ENCODE data around the gene ASPM.

ASPM gene

DNA sequence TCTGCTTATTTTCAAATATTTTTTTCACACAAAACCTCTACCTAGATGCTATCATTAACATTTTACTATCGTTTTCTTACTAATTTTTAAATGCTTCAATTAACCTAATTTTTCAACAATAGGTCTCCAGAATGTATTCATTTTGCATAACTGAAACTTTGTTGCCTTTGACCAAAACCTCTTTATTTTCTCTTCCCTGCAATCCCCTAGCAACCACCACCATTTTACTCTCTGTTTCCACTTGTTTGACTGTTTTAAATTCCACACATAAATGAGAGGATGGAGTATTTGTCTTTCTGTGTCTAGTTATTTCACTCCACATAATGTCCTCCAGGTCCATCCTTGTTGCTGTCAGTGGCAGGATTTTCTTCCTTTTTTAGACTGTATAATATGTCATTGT lies 69.9 kb downstream of the ASPM start:
- Histone ChIP-seq H3K27ac (ENCODE audit: low read depth, low read length) (no peak overlapping the region), H3K9me3 (ENCODE audit: insufficient read depth, low read depth, low read length) (peaks cover 16% of the 10 kb centered on the region), H3K27me3 (ENCODE audit: insufficient read depth, low read length) (no peaks in the 10 kb centered on the region), H3K4me1 (ENCODE audit: insufficient read depth, low read length) (no peaks in the 10 kb centered on the region), H3K4me3 (ENCODE audit: low read length) (no peak overlapping the region), H3K36me3 (ENCODE audit: insufficient read depth, low read length) (peaks cover 6% of the 10 kb centered on the region), H3K9ac (ENCODE audit: low read depth, low read length) (no peak overlapping the region)
- 89% methylated on average over 1 of the region's 1 CpG for WGBS

DNA sequence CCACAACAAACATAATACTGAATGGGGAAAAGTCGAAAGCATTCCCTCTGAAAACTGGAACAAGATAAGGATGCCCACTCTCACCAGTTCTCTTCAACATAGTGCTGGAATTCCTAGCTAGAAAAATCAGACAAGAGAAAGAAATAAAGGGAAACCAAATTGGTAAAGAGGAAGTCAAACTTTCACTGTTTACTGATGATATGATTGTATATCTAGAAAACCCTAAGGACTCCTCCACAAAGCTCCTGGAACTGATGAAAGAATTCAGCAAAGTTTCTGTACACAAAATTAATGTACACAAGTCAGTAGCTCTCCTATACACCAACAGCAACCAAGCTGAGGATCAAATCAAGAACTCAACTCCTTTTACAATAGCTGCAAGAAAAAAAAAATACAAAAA lies 72.5 kb downstream of the ASPM start:
- WGBS, result 93% methylated on average over 1 of the region's 1 CpG
- H3K36me3 ChIP-seq (ENCODE audit: insufficient read depth, low read length), result no peaks in the 10 kb centered on the region
- no peaks in the 10 kb centered on the region for H3K27me3 ChIP-seq (ENCODE audit: insufficient read depth, low read length)
- H3K9ac ChIP-seq (ENCODE audit: low read depth, low read length), result no peak overlapping the region
- H3K9me3 ChIP-seq (ENCODE audit: insufficient read depth, low read depth, low read length), result no peaks in the 10 kb centered on the region
- no peak overlapping the region for H3K4me3 ChIP-seq (ENCODE audit: low read length)
- no peak overlapping the region for H3K27ac ChIP-seq (ENCODE audit: low read depth, low read length)
- H3K4me1 ChIP-seq (ENCODE audit: insufficient read depth, low read length), result no peaks in the 10 kb centered on the region

DNA sequence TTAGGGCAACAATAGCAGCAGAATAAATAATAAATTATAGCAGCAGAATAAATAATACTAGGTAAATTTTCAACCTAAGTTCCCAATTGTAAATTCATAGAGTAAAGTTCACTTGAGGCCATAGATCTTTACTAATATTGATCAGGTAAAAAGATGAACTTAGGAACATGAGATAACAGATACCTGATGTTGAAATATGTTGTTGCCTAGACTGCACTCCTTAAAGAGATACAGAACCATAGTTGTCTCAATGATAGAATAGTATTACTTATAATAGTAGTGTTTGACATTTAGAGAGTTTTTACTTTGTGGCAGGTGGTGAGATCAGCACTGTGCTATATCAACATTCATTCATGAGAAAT lies 79.0 kb downstream of the ASPM start:
- H3K36me3 ChIP-seq (ENCODE audit: insufficient read depth, low read length), result no peaks in the 10 kb centered on the region
- no peak overlapping the region for H3K4me3 ChIP-seq (ENCODE audit: low read length)
- H3K4me1 ChIP-seq (ENCODE audit: insufficient read depth, low read length), result no peaks in the 10 kb centered on the region
- H3K9ac ChIP-seq (ENCODE audit: low read depth, low read length), result no peak overlapping the region
- H3K27ac ChIP-seq (ENCODE audit: low read depth, low read length), result no peak overlapping the region
- H3K27me3 ChIP-seq (ENCODE audit: insufficient read depth, low read length), result no peaks in the 10 kb centered on the region
- H3K9me3 ChIP-seq (ENCODE audit: insufficient read depth, low read depth, low read length), result no peaks in the 10 kb centered on the region

DNA sequence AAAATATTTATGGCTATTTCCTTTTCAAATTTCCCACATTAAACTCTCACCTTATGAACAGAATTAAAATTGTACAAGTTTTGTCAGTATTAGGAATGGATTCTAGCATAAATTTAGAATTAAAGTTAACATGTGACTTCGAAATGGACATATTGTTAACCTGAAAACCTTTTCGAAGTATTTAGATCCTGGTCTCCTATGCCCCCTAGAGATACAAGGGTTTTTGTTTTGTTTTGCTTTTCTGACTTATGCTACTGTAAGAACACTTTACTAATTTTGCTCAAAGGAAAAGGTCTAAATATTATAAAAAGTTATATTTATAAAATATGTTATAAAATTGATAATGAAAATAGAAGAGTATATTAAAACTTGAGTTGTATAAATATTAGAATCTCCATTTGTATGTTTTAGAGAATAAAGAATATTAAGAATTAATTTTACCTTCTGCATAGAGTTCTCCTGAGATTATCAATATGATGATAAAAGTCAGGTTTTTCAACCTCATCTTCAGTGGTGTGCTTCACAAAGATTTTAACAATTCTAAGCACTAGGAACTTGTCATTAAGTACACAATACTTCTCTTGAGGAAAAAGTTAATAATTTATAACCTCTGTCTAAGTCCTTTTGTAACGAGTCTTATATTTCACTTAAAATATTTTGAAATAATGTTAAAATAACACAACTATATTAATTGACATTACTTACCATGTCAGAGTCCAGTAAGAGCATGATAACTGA lies 79.6 kb downstream of the ASPM start, which contains the start of gene F13B:
F13B (minus strand) TSS at position 542 of the 738 bp plus-strand sequence; CDS start at position 505, 37 bp downstream.
- no peaks in the 10 kb centered on the region for H3K4me1 ChIP-seq (ENCODE audit: insufficient read depth, low read length)
- WGBS, result 88% methylated on average over 2 of the region's 3 CpGs
- H3K36me3 ChIP-seq (ENCODE audit: insufficient read depth, low read length), result no peaks in the 10 kb centered on the region
- H3K27me3 ChIP-seq (ENCODE audit: insufficient read depth, low read length), result no peaks in the 10 kb centered on the region
- H3K9me3 ChIP-seq (ENCODE audit: insufficient read depth, low read depth, low read length), result no peaks in the 10 kb centered on the region
- no peak within 1 kb of the TSS for H3K27ac ChIP-seq (ENCODE audit: low read depth, low read length)
- H3K9ac ChIP-seq (ENCODE audit: low read depth, low read length), result no peak within 1 kb of the TSS
- no peak within 1 kb of the TSS for H3K4me3 ChIP-seq (ENCODE audit: low read length)

DNA sequence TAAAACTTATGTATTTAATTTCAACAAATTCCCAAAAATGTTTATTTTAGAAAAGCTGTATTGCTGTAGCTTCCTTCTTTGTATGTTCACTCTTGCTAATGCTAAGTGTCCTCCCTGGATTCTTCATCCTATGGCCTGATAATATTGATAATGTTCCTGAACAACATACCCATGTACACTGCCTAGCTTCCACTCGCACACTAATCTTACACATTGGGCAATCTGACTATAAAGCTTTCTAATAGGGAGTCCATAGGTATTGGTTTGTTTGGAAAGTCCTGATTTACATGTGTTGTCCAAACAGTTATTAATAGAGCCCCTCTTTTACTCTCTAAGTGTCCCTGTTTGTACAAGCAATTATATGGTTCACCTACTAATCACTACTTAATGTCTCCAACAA lies 80.2 kb downstream of the ASPM start:
- Histone ChIP-seq H3K27me3 (ENCODE audit: insufficient read depth, low read length) (no peaks in the 10 kb centered on the region), H3K9ac (ENCODE audit: low read depth, low read length) (no peak overlapping the region), H3K4me1 (ENCODE audit: insufficient read depth, low read length) (no peaks in the 10 kb centered on the region), H3K36me3 (ENCODE audit: insufficient read depth, low read length) (no peaks in the 10 kb centered on the region), H3K9me3 (ENCODE audit: insufficient read depth, low read depth, low read length) (no peaks in the 10 kb centered on the region), H3K4me3 (ENCODE audit: low read length) (no peak overlapping the region), H3K27ac (ENCODE audit: low read depth, low read length) (no peak overlapping the region)
- WGBS, result 100% methylated on average over 1 of the region's 1 CpG

DNA sequence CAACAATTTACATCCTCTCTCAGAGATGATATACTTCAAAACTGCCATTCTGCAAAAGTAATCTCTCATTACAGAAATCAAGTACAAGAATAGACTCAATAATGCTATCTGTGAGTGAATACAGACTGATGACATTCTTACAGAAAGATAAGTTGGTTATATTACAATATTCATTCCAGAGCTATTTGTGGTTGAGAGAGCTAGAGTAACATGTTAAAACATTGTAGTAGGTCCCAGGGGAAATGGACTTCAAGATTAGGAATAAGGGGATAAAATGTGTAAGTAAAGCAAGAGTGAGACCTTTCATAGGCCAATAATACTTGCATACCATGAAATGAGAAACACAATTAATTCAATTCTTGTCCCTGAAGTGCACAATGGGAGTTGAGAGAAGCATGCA lies 80.9 kb downstream of the ASPM start:
- H3K36me3 ChIP-seq (ENCODE audit: insufficient read depth, low read length), result no peaks in the 10 kb centered on the region

DNA sequence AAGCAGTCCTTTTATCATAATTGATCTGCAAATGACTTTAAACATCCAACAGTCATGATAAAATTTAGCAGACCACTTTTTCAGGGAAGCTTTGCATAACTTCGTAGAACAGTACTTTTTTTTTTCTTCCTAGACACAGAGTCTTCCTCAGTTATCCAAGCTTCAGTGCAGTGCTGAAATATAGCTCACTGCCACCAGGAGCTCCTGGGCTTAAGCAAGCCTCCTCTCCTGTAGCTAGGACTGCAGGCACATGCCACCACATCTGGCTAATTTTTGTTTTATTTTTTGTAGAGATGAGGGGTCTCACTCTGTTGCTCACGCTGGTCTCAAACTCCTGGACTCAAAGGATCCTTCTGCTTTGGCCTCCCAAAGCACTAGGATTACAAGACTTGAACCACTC lies 83.3 kb downstream of the ASPM start:
- no peaks in the 10 kb centered on the region for H3K36me3 ChIP-seq (ENCODE audit: insufficient read depth, low read length)
- H3K27me3 ChIP-seq (ENCODE audit: insufficient read depth, low read length), result no peaks in the 10 kb centered on the region
- H3K9me3 ChIP-seq (ENCODE audit: insufficient read depth, low read depth, low read length), result no peaks in the 10 kb centered on the region
- H3K4me1 ChIP-seq (ENCODE audit: insufficient read depth, low read length), result no peaks in the 10 kb centered on the region
- WGBS, result 77% methylated on average over 2 of the region's 2 CpGs
- H3K9ac ChIP-seq (ENCODE audit: low read depth, low read length), result no peak overlapping the region
- H3K4me3 ChIP-seq (ENCODE audit: low read length), result no peak overlapping the region
- no peak overlapping the region for H3K27ac ChIP-seq (ENCODE audit: low read depth, low read length)

More for the DNA sequence above, 80.9 kb downstream of the ASPM start:
- Histone ChIP-seq H3K27ac (ENCODE audit: low read depth, low read length) (no peak overlapping the region), H3K4me3 (ENCODE audit: low read length) (no peak overlapping the region), H3K4me1 (ENCODE audit: insufficient read depth, low read length) (no peaks in the 10 kb centered on the region), H3K27me3 (ENCODE audit: insufficient read depth, low read length) (no peaks in the 10 kb centered on the region), H3K9ac (ENCODE audit: low read depth, low read length) (no peak overlapping the region), H3K9me3 (ENCODE audit: insufficient read depth, low read depth, low read length) (no peaks in the 10 kb centered on the region)

DNA sequence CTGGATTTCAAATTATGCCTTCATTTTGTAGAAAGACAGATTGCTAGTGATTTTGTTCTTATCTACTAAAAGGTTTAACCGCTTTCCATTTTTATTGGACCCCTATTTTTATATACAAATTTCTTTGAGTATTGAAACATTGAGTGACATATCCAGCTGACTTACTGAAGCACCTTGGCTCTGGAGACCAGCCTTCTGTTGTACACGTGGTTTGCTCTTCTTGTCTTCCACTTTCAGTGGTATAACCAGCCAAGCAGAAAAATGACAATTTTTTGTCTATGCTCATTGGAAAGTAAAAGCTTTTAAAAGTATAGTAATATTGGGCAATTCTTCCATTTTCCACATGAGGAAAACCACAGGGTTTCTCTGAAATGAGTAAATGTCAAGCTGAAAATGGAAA lies 83.8 kb downstream of the ASPM start:
- 81% methylated on average over 1 of the region's 2 CpGs for WGBS
- no peak overlapping the region for H3K4me3 ChIP-seq (ENCODE audit: low read length)
- H3K4me1 ChIP-seq (ENCODE audit: insufficient read depth, low read length), result no peaks in the 10 kb centered on the region
- no peaks in the 10 kb centered on the region for H3K36me3 ChIP-seq (ENCODE audit: insufficient read depth, low read length)
- H3K27ac ChIP-seq (ENCODE audit: low read depth, low read length), result no peak overlapping the region
- H3K9me3 ChIP-seq (ENCODE audit: insufficient read depth, low read depth, low read length), result no peaks in the 10 kb centered on the region
- H3K27me3 ChIP-seq (ENCODE audit: insufficient read depth, low read length), result no peaks in the 10 kb centered on the region
- H3K9ac ChIP-seq (ENCODE audit: low read depth, low read length), result no peak overlapping the region

DNA sequence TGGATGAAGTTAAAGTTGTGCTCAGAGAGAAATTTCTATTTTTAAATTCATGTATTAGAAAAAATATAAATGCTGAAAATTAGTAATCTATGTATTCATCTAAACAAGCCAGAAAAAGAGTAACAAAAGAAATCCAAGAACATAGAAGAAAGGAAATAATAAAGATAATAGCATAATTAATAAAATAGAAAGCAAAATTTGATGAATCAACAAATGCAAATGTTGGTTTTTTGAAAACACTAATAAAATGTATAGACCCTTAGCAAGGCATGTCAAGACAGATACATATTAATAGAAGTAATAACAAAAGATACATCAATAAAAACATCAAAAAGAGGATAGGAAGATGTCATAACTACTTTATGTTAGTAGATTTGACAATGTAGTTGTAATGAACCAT lies 97.4 kb downstream of the ASPM start:
- no peak overlapping the region for H3K27ac ChIP-seq (ENCODE audit: low read depth, low read length)
- no peaks in the 10 kb centered on the region for H3K36me3 ChIP-seq (ENCODE audit: insufficient read depth, low read length)
- H3K9me3 ChIP-seq (ENCODE audit: insufficient read depth, low read depth, low read length), result 0 out of 2 replicates have a peak, but pooled peaks cover 3% of the 10 kb centered on the region
- no peaks in the 10 kb centered on the region for H3K27me3 ChIP-seq (ENCODE audit: insufficient read depth, low read length)
- no peak overlapping the region for H3K4me3 ChIP-seq (ENCODE audit: low read length)
- no peak overlapping the region for H3K9ac ChIP-seq (ENCODE audit: low read depth, low read length)
- no peaks in the 10 kb centered on the region for H3K4me1 ChIP-seq (ENCODE audit: insufficient read depth, low read length)

DNA sequence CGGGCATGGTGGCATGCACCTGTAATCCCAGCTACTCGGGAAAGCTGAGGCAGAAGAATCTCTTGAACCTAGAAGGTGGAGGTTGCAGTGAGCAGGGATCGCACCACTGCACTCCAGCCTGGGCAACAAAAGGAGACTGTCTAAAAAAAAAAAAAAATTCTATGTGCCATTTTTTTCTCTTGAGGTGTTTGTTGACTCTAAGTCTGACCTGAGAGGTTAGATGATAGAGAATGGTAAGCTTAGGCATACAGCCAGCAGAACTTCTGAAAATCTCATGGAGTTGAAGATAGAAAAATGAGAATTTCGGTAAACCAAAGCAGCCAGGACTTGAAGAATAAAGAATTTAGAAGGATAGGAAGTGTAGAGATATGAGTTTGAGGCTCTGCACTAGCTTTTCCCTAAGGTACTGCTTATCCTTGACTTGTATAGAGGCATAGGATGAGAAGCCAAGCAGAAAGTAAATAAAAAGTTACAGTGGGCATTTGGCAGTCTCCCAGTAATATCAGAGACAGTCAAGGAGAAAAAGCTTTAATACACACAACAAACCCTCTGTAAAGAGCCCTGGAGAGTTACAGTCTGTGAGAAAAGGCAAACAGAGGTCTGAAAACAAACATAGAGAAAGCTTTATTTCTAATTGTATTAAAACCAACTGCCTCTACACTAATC lies 103.7 kb downstream of the ASPM start:
- no peak overlapping the region for H3K27ac ChIP-seq (ENCODE audit: low read depth, low read length)
- no peak overlapping the region for H3K9ac ChIP-seq (ENCODE audit: low read depth, low read length)
- no peaks in the 10 kb centered on the region for H3K9me3 ChIP-seq (ENCODE audit: insufficient read depth, low read depth, low read length)
- no peaks in the 10 kb centered on the region for H3K36me3 ChIP-seq (ENCODE audit: insufficient read depth, low read length)
- H3K4me1 ChIP-seq (ENCODE audit: insufficient read depth, low read length), result no peaks in the 10 kb centered on the region
- H3K27me3 ChIP-seq (ENCODE audit: insufficient read depth, low read length), result no peaks in the 10 kb centered on the region
- H3K4me3 ChIP-seq (ENCODE audit: low read length), result no peak overlapping the region
- 73% methylated on average over 2 of the region's 4 CpGs for WGBS

DNA sequence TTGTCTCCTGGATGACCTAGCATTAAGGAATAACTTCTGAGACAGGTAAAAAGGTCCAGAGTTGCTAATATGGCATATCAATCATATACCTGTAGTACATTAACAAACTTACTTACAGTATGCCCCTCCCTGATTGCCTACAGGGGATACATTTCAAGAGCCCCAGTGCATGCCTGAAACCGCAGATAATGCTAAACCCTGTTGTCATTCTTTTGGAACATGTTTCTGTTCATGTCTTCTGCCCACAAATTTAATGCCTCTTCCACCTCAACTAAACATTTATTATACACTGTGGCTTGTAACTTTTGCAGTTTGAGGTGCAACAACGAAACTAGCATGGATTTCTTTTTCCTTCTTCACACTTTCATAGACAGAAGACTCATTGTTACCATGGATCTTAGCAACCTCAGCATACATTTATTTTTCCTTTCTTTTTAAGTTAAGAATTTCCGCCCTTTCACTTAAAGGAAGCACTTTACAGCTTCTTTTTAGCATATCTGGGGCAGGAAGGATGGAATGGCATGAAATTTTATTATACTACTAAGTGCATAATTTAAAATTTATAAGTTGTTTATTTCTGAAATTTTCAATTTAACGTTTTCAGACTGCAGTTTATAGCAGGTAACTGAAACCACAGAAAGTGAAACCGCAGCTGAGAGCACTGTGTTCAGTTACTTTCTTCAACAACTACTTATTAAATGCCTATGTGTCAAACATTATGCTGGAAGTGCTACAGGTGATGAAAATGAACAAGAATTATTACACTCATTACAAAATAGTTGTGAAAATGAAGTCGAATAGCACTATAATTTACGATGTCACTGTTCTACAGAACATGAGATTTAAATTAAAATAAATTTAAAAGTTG lies 104.7 kb downstream of the ASPM start:
- no peak overlapping the region for H3K27ac ChIP-seq (ENCODE audit: low read depth, low read length)
- no peak overlapping the region for H3K4me3 ChIP-seq (ENCODE audit: low read length)
- WGBS, result 93% methylated on average over 5 of the region's 7 CpGs
- H3K27me3 ChIP-seq (ENCODE audit: insufficient read depth, low read length), result no peaks in the 10 kb centered on the region
- H3K36me3 ChIP-seq (ENCODE audit: insufficient read depth, low read length), result no peaks in the 10 kb centered on the region
- no peaks in the 10 kb centered on the region for H3K4me1 ChIP-seq (ENCODE audit: insufficient read depth, low read length)
- no peak overlapping the region for H3K9ac ChIP-seq (ENCODE audit: low read depth, low read length)
- no peaks in the 10 kb centered on the region for H3K9me3 ChIP-seq (ENCODE audit: insufficient read depth, low read depth, low read length)
